Measurements from ENCODE around the gene C16orf74.

- TF ChIP-seq CTCF (IDR thresholded peaks at IDR 0.05) (no peak), POLR2A (IDR thresholded peaks at IDR 0.05) (no peak)
Measured at GRCh38 chr16:85715169-85716021, 35.5 kb downstream of the C16orf74 start.
